IMR-90 (cell line): Measurements from ENCODE around the gene TMEM237. TPM values are rescaled to one million over a fixed set of nuclear protein-coding genes. Genes with fewer than 3 reads are reported as not detected.

Experiments used
- ATAC-seq: fragments of 200-7000 bp; cut with Tn5 transposase; 2 replicates; pipeline ENCODE4 v1.9.1; 2020; ENCODE audit warnings: low read depth, mild to moderate bottlenecking, moderate library complexity
- BruUV-seq: library from RNA; stranded (reverse); fragments of 400-500 nt; replicated peaks from 2 replicates; lab custom pipeline; 2021; lab: Mats Ljungman, UMichigan
- CTCF ChIA-PET: fragments of 300-600 bp; formaldehyde crosslinking; extraction: SDS; loops from one replicate; lab custom pipeline; 2021; ENCODE audit warnings: antibody characterized with exemption; lab: Yijun Ruan, JAX
- POLR2A ChIA-PET: fragments of 300-600 bp; sonication (Branson Sonifier 250); formaldehyde crosslinking; loops from one replicate; lab custom pipeline; 2022; ENCODE audit warnings: antibody characterized with exemption; ENCODE audit not compliant: unreplicated experiment; lab: Charles Lee
- DNase-seq: peaks from one replicate; pipeline ENCODE4 v3.0.0; 2013
- H2AFZ ChIP-seq: replicated peaks from 2 replicates; pipeline ENCODE3; 2013; ENCODE audit warnings: low read length, mild to moderate bottlenecking; ENCODE audit not compliant: poor library complexity
- H2AK5ac ChIP-seq: 2 replicates; pipeline ENCODE4 v1.6.1; 2013; ENCODE audit warnings: low read depth, low read length, inconsistent platforms
- H2AK9ac ChIP-seq: replicated peaks from 2 replicates; pipeline ENCODE3; 2013; ENCODE audit warnings: mild to moderate bottlenecking, low read depth, low read length, moderate library complexity; ENCODE audit not compliant: poor library complexity
- H2BK120ac ChIP-seq: 2 replicates; pipeline ENCODE4 v1.6.1; 2013; ENCODE audit warnings: low read depth, low read length, inconsistent platforms
- H2BK15ac ChIP-seq: 3 replicates; pipeline ENCODE4 v1.6.1; 2013; ENCODE audit warnings: low read depth, low read length, inconsistent platforms
- H2BK20ac ChIP-seq: 2 replicates; pipeline ENCODE4 v1.6.1; 2013; ENCODE audit warnings: low read depth, mild to moderate bottlenecking, inconsistent platforms, low read length, moderate library complexity
- H2BK5ac ChIP-seq: 2 replicates; pipeline ENCODE4 v1.6.1; 2013; ENCODE audit warnings: mild to moderate bottlenecking, low read depth, low read length, inconsistent platforms; ENCODE audit not compliant: poor library complexity, severe bottlenecking
- H3K14ac ChIP-seq: replicated peaks from 2 replicates; pipeline ENCODE4 v1.6.1; 2013; ENCODE audit warnings: low read depth, low read length, inconsistent platforms
- H3K18ac ChIP-seq: 2 replicates; pipeline ENCODE4 v1.6.1; 2013; ENCODE audit warnings: low read depth, low read length, control low read depth
- H3K23ac ChIP-seq: 2 replicates; pipeline ENCODE4 v1.6.1; 2013; ENCODE audit warnings: low read depth, low read length, inconsistent platforms
- H3K27ac ChIP-seq: 2 replicates; pipeline ENCODE4 v1.5.1; 2013; ENCODE audit warnings: mild to moderate bottlenecking, control low read depth, low read length; ENCODE audit not compliant: insufficient read depth
- H3K27me3 ChIP-seq: 2 replicates; pipeline ENCODE4 v1.6.1; 2013; ENCODE audit warnings: low read length; ENCODE audit not compliant: control insufficient read depth, insufficient read depth
- H3K36me3 ChIP-seq: 2 replicates; pipeline ENCODE4 v1.6.1; 2013; ENCODE audit warnings: low read length, mixed read lengths; ENCODE audit not compliant: control insufficient read depth, insufficient read depth
- H3K4ac ChIP-seq: 2 replicates; pipeline ENCODE4 v1.6.1; 2013; ENCODE audit warnings: low read depth, low read length, inconsistent platforms
- H3K4me1 ChIP-seq: 2 replicates; pipeline ENCODE4 v1.6.1; 2013; ENCODE audit warnings: low read length, mixed read lengths; ENCODE audit not compliant: control insufficient read depth, insufficient read depth
- H3K4me2 ChIP-seq: 2 replicates; pipeline ENCODE4 v1.6.1; 2013; ENCODE audit warnings: low read depth, mild to moderate bottlenecking, control low read depth, low read length, moderate library complexity
- H3K4me3 ChIP-seq: 2 replicates; pipeline ENCODE4 v1.5.1; 2013; ENCODE audit warnings: low read depth, mild to moderate bottlenecking, control low read depth, low read length, moderate library complexity; ENCODE audit not compliant: insufficient read depth
- H3K56ac ChIP-seq: 2 replicates; pipeline ENCODE4 v1.6.1; 2013; ENCODE audit warnings: low read length, inconsistent platforms; ENCODE audit not compliant: insufficient read depth; ENCODE audit errors: extremely low read depth
- H3K79me1 ChIP-seq, 2 experiments: 2 replicates each; pipeline ENCODE4 v1.6.1; 2013; ENCODE audit warnings: low read length in 2 of 2, inconsistent platforms in 1 of 2, low read depth in 1 of 2
- H3K9ac ChIP-seq: 2 replicates; pipeline ENCODE4 v1.6.1; 2013; ENCODE audit warnings: low read depth, low read length, control low read depth
- H3K9me1 ChIP-seq: 2 replicates; pipeline ENCODE4 v1.6.1; 2013; ENCODE audit warnings: low read length, inconsistent platforms; ENCODE audit not compliant: insufficient read depth
- H3K9me3 ChIP-seq: 2 replicates; pipeline ENCODE4 v1.6.1; 2013; ENCODE audit warnings: low read length; ENCODE audit not compliant: control insufficient read depth, insufficient read depth
- H4K20me1 ChIP-seq: 2 replicates; pipeline ENCODE4 v1.6.1; 2013; ENCODE audit warnings: low read length, inconsistent platforms; ENCODE audit not compliant: insufficient read depth
- H4K5ac ChIP-seq: 2 replicates; pipeline ENCODE4 v1.6.1; 2013; ENCODE audit warnings: mild to moderate bottlenecking, low read depth, low read length, control low read depth
- H4K8ac ChIP-seq, 2 experiments: 2 replicates each; pipeline ENCODE4 v1.6.1; 2013; ENCODE audit warnings: low read depth in 2 of 2, low read length in 2 of 2, control low read depth in 1 of 2, inconsistent platforms in 1 of 2
- H4K91ac ChIP-seq: 2 replicates; pipeline ENCODE4 v1.6.1; 2013; ENCODE audit warnings: low read depth, low read length, inconsistent platforms; ENCODE audit not compliant: insufficient read depth
- BHLHE40 ChIP-seq: fragments of 150-350 bp; IDR thresholded peaks from 2 replicates; pipeline ENCODE4 v1.6.1; 2016; ENCODE audit warnings: mild to moderate bottlenecking, low read depth, low read length
- CEBPB ChIP-seq: IDR thresholded peaks from 2 replicates; pipeline ENCODE4 v1.6.1; 2012; ENCODE audit warnings: low read depth, low read length, improper control_type of control experiment
- CHD1 ChIP-seq: IDR thresholded peaks from 2 replicates; pipeline ENCODE4 v1.6.1; 2012; ENCODE audit warnings: low read depth, low read length, improper control_type of control experiment
- CTCF ChIP-seq: conservative IDR thresholded peaks from 2 replicates; pipeline ENCODE4 v1.5.1; 2012; ENCODE audit warnings: mild to moderate bottlenecking, low read depth, low read length, improper control_type of control experiment
- ELK1 ChIP-seq: fragments of 150-350 bp; IDR thresholded peaks from 2 replicates; pipeline ENCODE4 v1.6.1; 2016; ENCODE audit warnings: low read depth, mild to moderate bottlenecking, low read length, moderate library complexity, borderline replicate concordance
- FOS ChIP-seq: fragments of 150-350 bp; IDR thresholded peaks from 2 replicates; pipeline ENCODE4 v1.6.1; 2016; ENCODE audit warnings: low read depth, low read length
- MAFK ChIP-seq: IDR thresholded peaks from 2 replicates; pipeline ENCODE4 v1.6.1; 2012; ENCODE audit warnings: low read depth, low read length, improper control_type of control experiment
- MAZ ChIP-seq: IDR thresholded peaks from 2 replicates; pipeline ENCODE4 v1.6.1; 2012; ENCODE audit warnings: low read depth, mild to moderate bottlenecking, low read length, improper control_type of control experiment, moderate library complexity, borderline replicate concordance
- MXI1 ChIP-seq: IDR thresholded peaks from 2 replicates; pipeline ENCODE4 v1.6.1; 2012; ENCODE audit warnings: low read depth, mild to moderate bottlenecking, low read length, moderate library complexity, borderline replicate concordance
- NFE2L2 ChIP-seq: fragments of 150-350 bp; IDR thresholded peaks from 2 replicates; pipeline ENCODE4 v1.6.1; 2016; ENCODE audit warnings: low read depth, mild to moderate bottlenecking, low read length
- POLR2A ChIP-seq: IDR thresholded peaks from 2 replicates; pipeline ENCODE4 v1.6.1; 2012; ENCODE audit warnings: mild to moderate bottlenecking, low read depth, low read length
- RAD21 ChIP-seq: IDR thresholded peaks from 2 replicates; pipeline ENCODE4 v1.6.1; 2012; ENCODE audit warnings: low read length, improper control_type of control experiment
- RCOR1 ChIP-seq: IDR thresholded peaks from 2 replicates; pipeline ENCODE4 v1.6.1; 2012; ENCODE audit warnings: mild to moderate bottlenecking, low read length, improper control_type of control experiment; ENCODE audit not compliant: insufficient replicate concordance
- RFX5 ChIP-seq: IDR thresholded peaks from 2 replicates; pipeline ENCODE4 v1.8.0; 2012; ENCODE audit warnings: low read depth, mild to moderate bottlenecking, low read length, moderate library complexity
- SMC3 ChIP-seq: fragments of 150-350 bp; IDR thresholded peaks from 2 replicates; pipeline ENCODE4 v1.6.1; 2016; ENCODE audit warnings: low read depth, mild to moderate bottlenecking, antibody characterized with exemption, low read length, moderate library complexity
- USF2 ChIP-seq: fragments of 150-350 bp; IDR thresholded peaks from 2 replicates; pipeline ENCODE4 v1.6.1; 2017; ENCODE audit warnings: mild to moderate bottlenecking, antibody characterized with exemption, low read length, low read depth
- WGBS, 2 experiments: methylation state at CpG; one replicate each; pipeline versions ENCODE4 v1.1.5 to v1.1.7; 2013; ENCODE audit warnings: missing lambda C conversion rate in 2 of 2; ENCODE audit not compliant: insufficient read length in 1 of 2; ENCODE audit errors: extremely low coverage in 2 of 2; 5-methylcytosine and 5-hydroxymethylcytosine counted together
- dilution Hi-C: fragments of 300-500 bp; cut with HindIII; formaldehyde crosslinking; loops from one replicate; pipeline ENCODE4 v1.14.3; 2018; ENCODE audit warnings: low sequenced_read_pairs; ENCODE audit not compliant: unreplicated experiment
- in situ Hi-C: fragments of 300-500 bp; cut with MboI; formaldehyde crosslinking; loops from 3 replicates; pipeline ENCODE4 v1.14.3; 2019; ENCODE audit warnings: low sequenced_read_pairs, inconsistent platforms, mixed read lengths
- intact Hi-C: fragments of 100-400 bp; cut with micrococcal nuclease; formaldehyde crosslinking; loops from 2 replicates; pipeline ENCODE4 v1.10.0; 2022
- polyA plus RNA-seq, 3 experiments: library from polyadenylated mRNA; depleted of rRNA; stranded (reverse); fragments of >200 nt; gene quantifications; 2 replicates each; pipeline ENCODE4 v1.2.3, GENCODE V29; 2012; ENCODE audit warnings: low replicate concordance in 1 of 3
- total RNA-seq: library from RNA; depleted of rRNA; stranded (reverse); fragments of >200 nt; gene quantifications from 2 replicates; pipeline ENCODE4 v1.2.3, GENCODE V29; 2012

TMEM237 gene
- total and polyA plus RNA-seq, 2 of the 4 experiments (the other 2 are of a cell fraction), result 29.4 to 58.8 TPM

GRCh38 chr2:201574766-201575165 is 68.5 kb downstream of the TMEM237 start:
- Histone ChIP-seq H4K20me1 (no peaks in the 10 kb centered on the region), H3K18ac (no peak overlapping the region), H3K36me3 (no peaks in the 10 kb centered on the region), H4K8ac (no peak overlapping the region), H2BK20ac (no peak overlapping the region), H3K4ac (no peak overlapping the region), H3K4me1 (peaks cover 5% of the 10 kb centered on the region), H3K23ac (no peak overlapping the region), H3K56ac (no peak overlapping the region), H2BK5ac (no peak overlapping the region), H4K5ac (no peak overlapping the region), H2AK5ac (no peak overlapping the region), H2AFZ (no peak overlapping the region), H3K4me3 (no peak overlapping the region), H3K27ac (no peak overlapping the region), H4K91ac (no peak overlapping the region), H3K9ac (no peak overlapping the region), H3K4me2 (no peak overlapping the region), H3K27me3 (no peaks in the 10 kb centered on the region), H3K9me1 (peaks cover 4% of the 10 kb centered on the region; the same call in 1 of the 2 replicates), H2BK120ac (no peak overlapping the region), H2AK9ac (no peak overlapping the region), H2BK15ac (no peak overlapping the region), H3K79me1 (no peaks in the 10 kb centered on the region), H3K14ac (no peak overlapping the region), H3K9me3 (no peaks in the 10 kb centered on the region)
- WGBS, 2 experiments, result no CpG with 5 or more reads among the region's 1 CpG
- in situ Hi-C loops, result no loop called here
- dilution Hi-C loops, result no loop called here
- ATAC-seq (no peak), DNase-seq (no peak)
- ChIA-PET CTCF (no interaction called here), POLR2A (no interaction called here)
- no peak for TF ChIP-seq FOS
- no peak for TF ChIP-seq RCOR1
- TF ChIP-seq ELK1, result no peak
- no peak for TF ChIP-seq MXI1
- no peak for TF ChIP-seq CHD1
- no peak for TF ChIP-seq MAZ
- no peak for TF ChIP-seq MAFK
- TF ChIP-seq RFX5, result no peak
- TF ChIP-seq SMC3, result no peak
- no peak for TF ChIP-seq CEBPB
- TF ChIP-seq BHLHE40, result no peak
- no peak for TF ChIP-seq CTCF
- no peak for TF ChIP-seq POLR2A
- TF ChIP-seq NFE2L2, result no peak
- no peak for TF ChIP-seq USF2
- TF ChIP-seq RAD21, result no peak
- BruUV-seq, result no TSS peak
- intact Hi-C loops, result no loop called here
